Tongue (tissue), 2 donors: ENCODE results near the gene SWT1. TPM values are rescaled to one million over a fixed set of nuclear protein-coding genes. Genes with fewer than 3 reads are reported as not detected.

ENCODE experiments used
- DNase-seq: peaks from one replicate; pipeline ENCODE4 v3.0.0-alpha.2; 2015
- total RNA-seq: library from RNA; depleted of rRNA; stranded (reverse); fragments of >200 nt; gene quantifications from one replicate; pipeline ENCODE4 v1.2.3, GENCODE V29; 2014

Gene SWT1, protein sequence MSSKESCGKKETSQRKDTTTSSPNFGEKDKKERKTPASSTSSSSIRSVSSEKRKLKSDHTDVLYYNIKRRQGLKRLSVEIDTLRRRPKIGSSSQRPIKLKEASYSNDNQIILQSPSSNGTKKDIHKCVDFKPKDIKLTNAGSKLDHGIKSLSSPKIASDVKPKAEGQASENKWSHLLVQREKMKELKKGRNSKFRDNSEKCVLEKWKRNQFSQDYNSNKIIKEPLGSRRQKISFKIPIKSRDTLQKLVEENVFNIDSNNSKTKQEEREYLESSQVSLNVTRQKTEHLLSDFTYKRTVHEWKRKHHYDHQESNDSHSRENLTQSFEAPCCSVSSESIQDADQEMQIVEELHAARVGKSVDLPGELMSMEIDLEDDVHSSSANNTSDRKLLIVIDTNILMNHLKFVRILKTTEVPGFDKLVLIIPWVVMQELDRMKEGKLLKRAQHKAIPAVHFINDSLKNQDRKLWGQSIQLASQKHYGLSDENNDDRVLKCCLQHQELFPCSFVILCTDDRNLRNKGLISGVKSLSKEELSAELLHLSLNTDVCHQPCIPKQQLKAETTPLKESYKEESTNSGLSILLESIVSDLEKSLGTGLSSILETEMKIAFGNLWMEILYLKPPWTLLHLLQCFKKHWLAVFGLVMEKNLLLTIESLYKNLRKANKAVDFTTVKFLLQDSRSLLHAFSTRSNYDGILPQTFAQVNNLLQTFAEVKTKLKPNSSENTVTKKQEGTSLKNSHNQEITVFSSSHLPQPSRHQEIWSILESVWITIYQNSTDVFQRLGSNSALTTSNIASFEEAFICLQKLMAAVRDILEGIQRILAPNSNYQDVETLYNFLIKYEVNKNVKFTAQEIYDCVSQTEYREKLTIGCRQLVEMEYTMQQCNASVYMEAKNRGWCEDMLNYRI
- 14.2 TPM for total RNA-seq

GRCh38 chr1:185156854-185157598, at the start of gene SWT1, which contains the start of gene TRMT1L:
TSS of gene SWT1 (plus strand) at chr1:185157167. CDS start at chr1:185160842, 3,675 bp downstream.
TSS of gene TRMT1L (minus strand) at chr1:185156953. CDS start at chr1:185156712, 241 bp downstream.
- DNase-seq = peak; percentile 100

GRCh38 chr1:185108321-185108720, 48.6 kb upstream of the SWT1 start:
- DNase-seq = no peak

DNA sequence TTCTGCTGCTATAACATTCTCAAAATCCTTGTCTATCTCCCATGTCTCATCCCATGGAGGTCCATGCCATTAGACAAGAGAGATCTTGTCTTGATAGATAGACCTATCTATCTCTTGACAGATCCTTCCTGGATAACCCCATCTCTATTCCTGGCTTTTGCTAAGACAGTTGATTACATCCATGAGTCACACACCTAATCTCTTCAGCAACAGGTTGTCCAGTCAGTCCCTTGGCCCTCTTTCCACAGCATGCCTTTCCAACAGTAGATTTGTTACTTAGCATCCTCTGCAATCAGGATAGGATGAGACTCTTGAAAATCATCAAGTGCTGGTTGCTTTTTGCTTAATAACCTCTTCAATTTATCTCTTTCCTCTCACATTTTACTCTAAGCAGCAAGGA, 46.8 kb upstream of the SWT1 start:
- no peak for DNase-seq

DNA sequence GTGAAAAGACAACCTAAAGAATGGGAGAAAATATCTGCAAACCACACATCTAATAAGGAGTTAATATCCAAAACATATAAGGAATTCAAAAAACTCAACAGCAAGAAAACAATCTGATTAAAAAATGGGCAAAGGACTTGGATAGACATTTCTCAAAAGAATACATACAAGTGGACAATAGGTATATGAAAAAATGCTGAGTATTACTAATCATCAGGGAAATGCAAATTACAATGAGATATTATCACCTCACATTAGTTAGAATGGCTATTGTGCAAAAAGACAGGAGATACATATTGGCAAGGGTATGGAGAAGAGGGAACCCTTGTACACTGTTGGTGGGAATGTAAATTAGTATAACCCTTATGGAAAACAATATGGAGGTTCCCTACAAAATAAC, 45.1 kb upstream of the SWT1 start:
- DNase-seq = no peak

GRCh38 chr1:185112356-185112755, 44.6 kb upstream of the SWT1 start:
- no peak for DNase-seq

- DNase-seq = no peak
Observed at GRCh38 chr1:185129708-185130107, 27.3 kb upstream of the SWT1 start.

- DNase-seq = no peak
Observed at GRCh38 chr1:185132534-185132933, 24.4 kb upstream of the SWT1 start.

DNA sequence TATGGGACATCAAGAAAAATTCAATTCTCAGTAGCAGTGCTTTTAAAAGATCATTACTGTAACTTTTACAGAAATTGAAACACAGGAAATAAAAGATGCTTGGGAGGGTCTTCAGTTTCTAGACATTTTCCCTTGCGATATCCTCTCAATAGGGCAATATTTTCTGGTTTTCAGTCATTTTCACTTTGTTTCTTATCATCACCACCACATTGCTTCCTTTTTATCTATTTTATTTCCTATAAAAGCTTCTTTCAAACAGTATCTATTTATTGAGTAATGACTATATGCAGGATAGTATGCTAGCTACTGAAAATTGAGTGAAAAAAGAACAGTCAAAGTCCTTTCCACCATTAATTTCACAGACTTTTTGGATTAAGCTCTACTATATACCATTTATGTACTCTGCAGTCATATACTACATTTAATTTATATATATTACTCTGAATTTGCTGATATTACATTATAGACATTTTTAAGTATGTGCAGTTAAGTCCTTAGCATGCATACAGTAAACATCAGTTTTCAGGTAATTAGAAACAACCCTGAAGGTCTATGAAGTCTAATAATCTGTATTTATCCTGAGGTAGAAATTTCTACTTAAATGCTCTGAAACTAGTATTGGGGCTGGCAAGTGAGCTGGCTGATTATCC, 18.9 kb upstream of the SWT1 start:
- DNase-seq = no peak

DNA sequence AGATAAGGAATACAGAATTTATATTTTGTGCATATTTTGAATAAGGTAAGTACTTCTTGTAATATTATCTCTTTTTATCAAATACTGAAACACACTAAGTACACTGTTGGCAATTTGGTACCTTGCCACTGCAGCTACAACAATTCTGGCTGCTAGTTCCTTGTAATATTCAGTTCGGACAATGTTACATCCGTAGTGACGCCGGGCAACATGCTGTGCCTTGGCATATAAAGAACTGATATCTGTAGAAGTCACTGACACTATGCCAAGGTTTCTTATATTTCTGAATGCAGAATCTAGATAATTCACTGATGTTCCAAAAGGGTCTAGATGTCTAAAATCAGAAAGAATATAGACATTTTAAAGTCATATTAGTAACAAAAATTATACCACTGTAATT, 17.7 kb upstream of the SWT1 start:
- no peak for DNase-seq

DNA sequence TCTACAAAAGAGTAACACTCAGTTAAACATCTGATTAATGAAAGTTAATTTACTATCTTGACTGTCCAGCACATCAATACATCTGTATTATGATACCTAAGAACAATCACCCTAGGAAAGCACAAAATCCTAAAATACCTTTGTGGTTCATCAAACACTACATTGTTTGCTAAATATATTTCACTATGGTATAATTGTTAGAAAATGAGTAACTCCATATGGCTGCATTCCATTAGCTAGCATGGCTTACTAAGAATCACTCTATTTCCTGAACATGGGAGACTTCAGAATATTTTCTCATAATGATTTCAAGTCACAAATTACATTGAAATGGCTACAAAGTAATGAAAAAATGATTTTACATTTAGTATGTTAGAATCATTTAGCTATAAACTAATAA, 12.7 kb upstream of the SWT1 start:
- DNase-seq = no peak

GRCh38 chr1:185151215-185151614, 5.8 kb upstream of the SWT1 start:
- DNase-seq = no peak

DNA sequence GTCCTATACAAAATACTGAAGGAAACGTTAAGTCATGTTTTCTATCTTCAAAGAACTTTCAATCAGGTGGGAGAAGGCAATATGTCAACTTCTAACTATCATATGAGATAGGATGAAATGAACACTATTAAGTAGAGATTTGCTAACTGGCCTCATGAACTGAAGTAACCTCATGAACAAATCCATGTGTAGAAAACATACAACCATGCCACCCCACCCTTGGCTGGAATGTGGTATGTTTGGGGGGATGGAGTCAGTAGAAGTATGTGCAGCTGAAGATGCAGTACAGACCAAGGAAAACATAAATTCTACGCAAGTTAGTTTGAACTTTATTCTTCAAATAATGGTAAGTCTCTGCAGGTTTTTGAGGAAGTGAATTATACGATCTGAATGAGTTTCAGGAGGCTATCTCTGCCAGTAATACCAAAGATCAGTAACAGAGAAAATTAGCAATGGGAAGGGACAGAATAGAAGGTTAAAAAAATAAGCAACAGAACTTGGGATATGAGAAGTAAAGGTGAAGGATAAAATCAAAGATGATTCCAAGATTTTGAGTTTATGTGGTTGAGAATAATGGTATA, 4.7 kb upstream of the SWT1 start:
- DNase-seq = peak; percentile 20

- DNase-seq = peak; percentile 7
Observed at GRCh38 chr1:185154912-185155513, 2.0 kb upstream of the SWT1 start.

- peak; percentile 62 for DNase-seq
Observed at GRCh38 chr1:185155600-185156287, 1.2 kb upstream of the SWT1 start.

DNA sequence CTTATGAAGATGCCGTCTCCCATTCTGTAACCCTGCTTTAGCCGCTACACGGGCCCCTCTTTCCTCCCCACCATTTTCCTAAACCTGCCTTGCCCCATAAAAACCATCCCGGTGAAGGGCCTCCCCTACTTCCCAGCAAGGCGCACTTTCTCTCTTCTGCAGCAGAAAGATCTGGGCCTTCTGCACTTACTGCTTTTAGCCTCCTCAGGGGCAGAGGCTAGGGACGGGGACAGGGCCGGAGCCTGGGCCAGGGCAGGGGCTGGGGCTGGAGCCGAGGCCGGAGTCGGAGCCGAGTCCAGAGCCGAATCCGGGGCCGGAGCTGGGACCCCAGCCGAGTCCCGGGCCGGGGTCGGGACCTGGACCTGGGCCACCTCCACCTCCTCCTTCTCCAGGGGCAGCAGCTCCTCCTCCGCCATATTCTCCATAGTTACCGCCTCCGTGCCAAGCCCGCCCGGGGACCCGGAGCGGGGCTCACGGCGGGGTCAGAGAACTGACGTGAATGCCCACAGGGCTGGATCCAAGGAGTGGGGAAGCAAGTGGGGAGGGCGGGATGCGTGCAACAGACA, 596 bp upstream of the SWT1 start:
- DNase-seq = no peak

GRCh38 chr1:185157599-185158412, 839 bp downstream of the SWT1 start:
- peak; percentile 40 for DNase-seq

DNA sequence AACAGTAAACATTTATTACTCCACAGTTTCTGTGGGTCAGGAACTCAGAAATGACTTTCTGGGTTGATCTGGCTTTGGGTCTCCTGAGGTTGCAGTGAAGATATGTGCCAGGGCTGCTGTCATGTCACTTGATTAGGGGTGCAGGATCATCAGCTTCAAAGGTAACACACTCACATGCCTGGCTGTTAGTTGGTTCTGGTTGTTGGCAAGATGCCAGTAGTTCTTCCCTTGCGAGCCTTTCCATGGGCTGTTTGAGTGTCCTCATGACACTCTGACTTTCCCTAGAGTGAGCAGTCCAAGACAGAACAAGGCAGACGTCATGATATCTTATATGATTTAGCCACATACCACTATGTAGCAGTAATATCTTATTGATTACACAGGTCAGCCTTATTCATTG, 1.8 kb downstream of the SWT1 start:
- peak; percentile 23 for DNase-seq

DNA sequence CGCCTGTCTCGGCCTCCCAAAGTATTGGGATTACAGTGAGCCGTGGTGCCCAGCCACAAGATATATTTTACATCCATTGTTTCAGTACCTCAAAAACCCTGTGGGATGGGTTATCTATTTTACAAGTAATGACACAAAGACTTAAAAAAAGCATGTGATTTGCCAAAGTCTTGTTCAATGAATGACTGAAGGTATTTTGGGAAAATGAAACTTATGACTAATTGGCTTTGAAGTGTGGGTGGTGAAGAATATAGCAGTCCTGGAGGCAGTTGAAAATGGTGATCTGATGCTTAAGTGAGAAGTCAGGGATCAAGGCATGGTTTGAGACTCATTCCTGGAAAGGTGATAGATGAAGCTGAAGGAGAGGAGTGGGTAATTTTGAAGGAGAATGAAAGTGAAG, 3.0 kb downstream of the SWT1 start:
- DNase-seq = no peak

DNA sequence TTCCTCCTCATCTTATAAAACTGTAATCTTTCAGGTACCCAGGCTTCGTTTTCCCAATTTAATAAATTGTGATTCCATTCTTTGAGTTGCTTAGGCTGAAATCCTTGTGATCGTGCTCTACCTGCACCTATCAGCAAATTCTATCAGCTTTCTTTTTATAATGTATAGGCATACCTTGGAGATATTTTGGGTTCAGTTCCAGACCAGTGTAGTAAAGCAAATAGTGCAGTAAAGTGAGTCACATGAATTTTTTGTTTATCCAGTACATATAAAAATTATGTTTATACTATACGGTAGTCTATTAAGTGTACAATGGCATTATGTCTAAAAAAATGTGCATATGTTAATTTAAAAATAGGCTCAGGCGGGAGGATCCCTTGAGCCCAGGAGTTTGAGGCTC, 5.5 kb downstream of the SWT1 start:
- DNase-seq = no peak
